SK-N-SH treated with all-trans-retinoic acid at 6 μM for 48 hours (cell line): Measurements from ENCODE around the gene PPP1R12B.
"Not testable (repeated sequence)": the region's sequence is repeated elsewhere in the genome, so short reads cannot be mapped to it uniquely, and the experiment has no call there.

Experiments used
- BACH2 ChIP-seq: fragments of 250-450 bp; sonication (Bioruptor Pico); IDR thresholded peaks from 2 replicates; pipeline ENCODE4 v1.9.0; 2021; ENCODE audit warnings: mild to moderate bottlenecking, borderline replicate concordance
- PATZ1 ChIP-seq: fragments of 250-450 bp; sonication (Bioruptor Pico); IDR thresholded peaks from 2 replicates; pipeline ENCODE4 v1.8.0; 2020; ENCODE audit warnings: mild to moderate bottlenecking, moderate library complexity, borderline replicate concordance
- ZFP30 ChIP-seq: fragments of 450-650 bp; formaldehyde crosslinking; IDR thresholded peaks from 2 replicates; pipeline ENCODE4 v1.5.0; 2022; ENCODE audit warnings: mild to moderate bottlenecking, moderate library complexity
- ZNF565 ChIP-seq: fragments of 450-650 bp; formaldehyde crosslinking; conservative IDR thresholded peaks from 2 replicates; pipeline ENCODE4 v1.5.0; 2020; ENCODE audit warnings: low read depth, mild to moderate bottlenecking, moderate library complexity
- TF ChIP-seq, protein P1 (sequence below): fragments of 250-450 bp; sonication (Bioruptor Pico); IDR thresholded peaks from 2 replicates; pipeline ENCODE4 v1.5.0; 2020; ENCODE audit warnings: mild to moderate bottlenecking, moderate library complexity

GRCh38 chr1:202542415-202542814, 193.9 kb downstream of the PPP1R12B start:
- TF ChIP-seq ZNF565 (CRISPR knock-in tag); ZFP30; PATZ1; BACH2 (CRISPR knock-in tag): not testable (repeated sequence)
- TF ChIP-seq, protein P1, sequence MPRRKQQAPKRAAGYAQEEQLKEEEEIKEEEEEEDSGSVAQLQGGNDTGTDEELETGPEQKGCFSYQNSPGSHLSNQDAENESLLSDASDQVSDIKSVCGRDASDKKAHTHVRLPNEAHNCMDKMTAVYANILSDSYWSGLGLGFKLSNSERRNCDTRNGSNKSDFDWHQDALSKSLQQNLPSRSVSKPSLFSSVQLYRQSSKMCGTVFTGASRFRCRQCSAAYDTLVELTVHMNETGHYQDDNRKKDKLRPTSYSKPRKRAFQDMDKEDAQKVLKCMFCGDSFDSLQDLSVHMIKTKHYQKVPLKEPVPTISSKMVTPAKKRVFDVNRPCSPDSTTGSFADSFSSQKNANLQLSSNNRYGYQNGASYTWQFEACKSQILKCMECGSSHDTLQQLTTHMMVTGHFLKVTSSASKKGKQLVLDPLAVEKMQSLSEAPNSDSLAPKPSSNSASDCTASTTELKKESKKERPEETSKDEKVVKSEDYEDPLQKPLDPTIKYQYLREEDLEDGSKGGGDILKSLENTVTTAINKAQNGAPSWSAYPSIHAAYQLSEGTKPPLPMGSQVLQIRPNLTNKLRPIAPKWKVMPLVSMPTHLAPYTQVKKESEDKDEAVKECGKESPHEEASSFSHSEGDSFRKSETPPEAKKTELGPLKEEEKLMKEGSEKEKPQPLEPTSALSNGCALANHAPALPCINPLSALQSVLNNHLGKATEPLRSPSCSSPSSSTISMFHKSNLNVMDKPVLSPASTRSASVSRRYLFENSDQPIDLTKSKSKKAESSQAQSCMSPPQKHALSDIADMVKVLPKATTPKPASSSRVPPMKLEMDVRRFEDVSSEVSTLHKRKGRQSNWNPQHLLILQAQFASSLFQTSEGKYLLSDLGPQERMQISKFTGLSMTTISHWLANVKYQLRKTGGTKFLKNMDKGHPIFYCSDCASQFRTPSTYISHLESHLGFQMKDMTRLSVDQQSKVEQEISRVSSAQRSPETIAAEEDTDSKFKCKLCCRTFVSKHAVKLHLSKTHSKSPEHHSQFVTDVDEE = not testable (repeated sequence)
